HCT116 (cell line): ENCODE measurements around the gene SLC6A8. TPM values are rescaled to one million over a fixed set of nuclear protein-coding genes. Genes with fewer than 3 reads are reported as not detected.
A peak's percentile ranks its signal among the peaks of the same experiment; 100 is the strongest.

Experiments used
- ATAC-seq: fragments of 200-7000 bp; cut with Tn5 transposase; 2 replicates; pipeline ENCODE4 v1.9.1; 2020; ENCODE audit warnings: mild to moderate bottlenecking, moderate library complexity
- BruUV-seq: library from RNA; stranded (reverse); fragments of 400-500 nt; replicated peaks from 2 replicates; lab custom pipeline; 2021; lab: Mats Ljungman, UMichigan
- CTCF ChIA-PET: fragments of 300-600 bp; sonication (Branson Sonifier 250); formaldehyde crosslinking; loops from one replicate; lab custom pipeline; 2021; ENCODE audit warnings: antibody characterized with exemption; lab: Charles Lee
- POLR2A ChIA-PET: fragments of 300-600, 350-600 bp; sonication (Branson Sonifier 250); formaldehyde crosslinking; loops from one replicate; lab custom pipeline; 2021; ENCODE audit warnings: antibody characterized with exemption; lab: Charles Lee
- RAD21 ChIA-PET, 2 experiments: fragments of 300-600 bp; sonication (Branson Sonifier 250); formaldehyde crosslinking; loops; one replicate each; lab custom pipeline; 2023; ENCODE audit warnings: low total read pairs in 2 of 2; ENCODE audit not compliant: uncharacterized antibody in 2 of 2, unreplicated experiment in 2 of 2, low non-redundant PET in 1 of 2; lab: Charles Lee
- DNase-seq: peaks from one replicate; pipeline ENCODE4 v3.0.0-alpha.2; 2010; ENCODE audit warnings: low read depth, low spot score
- H2AFZ ChIP-seq: fragments of 200-600 bp; shearing (Covaris generic), sonication (generic); 2 replicates; pipeline ENCODE4 v1.6.1; 2017; ENCODE audit warnings: low read depth, mixed run types, mixed read lengths, antibody characterized with exemption, low read length; ENCODE audit not compliant: poor library complexity, severe bottlenecking
- H3K27ac ChIP-seq: 2 replicates; pipeline ENCODE4 v1.5.1; 2012; ENCODE audit warnings: low read depth, low read length
- H3K27me3 ChIP-seq: fragments of 200-600 bp; sonication (generic); 2 replicates; pipeline ENCODE4 v1.6.1; 2016; ENCODE audit warnings: mixed run types, low read length, mixed read lengths; ENCODE audit not compliant: insufficient read depth
- H3K36me3 ChIP-seq, 2 experiments: fragments of 200-500 bp in 1 of 2; fragments of 200-600 bp in 1 of 2; sonication (Bioruptor generic) in 1 of 2; sonication (generic) in 1 of 2; 2 replicates each; pipeline versions ENCODE4 v1.5.1 to v1.6.1; 2014 to 2016; ENCODE audit warnings: low read length in 2 of 2, inconsistent platforms in 1 of 2, mixed read lengths in 1 of 2, mixed run types in 1 of 2; ENCODE audit not compliant: insufficient read depth in 2 of 2, control insufficient read depth in 1 of 2
- H3K4me1 ChIP-seq, 2 experiments: fragments of 200-600 bp in 1 of 2; sonication (generic) in 1 of 2; 2 replicates each; pipeline versions ENCODE4 v1.5.1 to v1.6.1; 2012 to 2017; ENCODE audit warnings: low read length in 2 of 2, inconsistent platforms in 1 of 2, mild to moderate bottlenecking in 1 of 2, mixed read lengths in 1 of 2, mixed run types in 1 of 2, moderate library complexity in 1 of 2; ENCODE audit not compliant: insufficient read depth in 2 of 2, control insufficient read depth in 1 of 2
- H3K4me2 ChIP-seq: fragments of 200-600 bp; sonication (generic); 2 replicates; pipeline ENCODE4 v1.6.1; 2017; ENCODE audit warnings: mixed run types, low read length, mixed read lengths
- H3K4me3 ChIP-seq, 2 experiments: fragments of 200-600 bp in 1 of 2; sonication (generic) in 1 of 2; replicated peaks in 1 of 2; 2 replicates each; pipeline ENCODE4 v1.5.1; 2011 to 2016; ENCODE audit warnings: low read length in 2 of 2, control low read depth in 1 of 2, low read depth in 1 of 2, mild to moderate bottlenecking in 1 of 2, mixed read lengths in 1 of 2, mixed run types in 1 of 2
- H3K79me2 ChIP-seq: fragments of 200-600 bp; sonication (generic); 2 replicates; pipeline ENCODE4 v1.6.1; 2017; ENCODE audit warnings: mild to moderate bottlenecking, mixed run types, low read length, moderate library complexity, mixed read lengths; ENCODE audit not compliant: insufficient read depth
- H3K9ac ChIP-seq: fragments of 200-600 bp; sonication (generic); 2 replicates; pipeline ENCODE4 v1.6.1; 2016; ENCODE audit warnings: low read length, mixed read lengths
- H3K9me2 ChIP-seq: fragments of 200-600 bp; sonication (generic), shearing (Covaris generic); 2 replicates; pipeline ENCODE4 v1.6.1; 2017; ENCODE audit warnings: mixed run types, mild to moderate bottlenecking, moderate library complexity; ENCODE audit not compliant: insufficient read depth
- H3K9me3 ChIP-seq, 2 experiments: fragments of 200-500 bp in 1 of 2; fragments of 200-600 bp in 1 of 2; sonication (Bioruptor generic) in 1 of 2; sonication (generic) in 1 of 2; 2 replicates each; pipeline ENCODE4 v1.6.1; 2014 to 2017; ENCODE audit warnings: low read length in 2 of 2, mixed read lengths in 2 of 2, inconsistent platforms in 1 of 2, low read depth in 1 of 2, mild to moderate bottlenecking in 1 of 2, mixed run types in 1 of 2, moderate library complexity in 1 of 2; ENCODE audit not compliant: control insufficient read depth in 1 of 2, insufficient read depth in 1 of 2
- H4K20me1 ChIP-seq: fragments of 200-600 bp; sonication (generic), shearing (Covaris generic); 2 replicates; pipeline ENCODE4 v1.6.1; 2017; ENCODE audit warnings: mixed run types, mild to moderate bottlenecking, moderate library complexity; ENCODE audit not compliant: insufficient read depth
- CBX3 ChIP-seq: IDR thresholded peaks from 2 replicates; pipeline ENCODE4 v1.6.1; 2012; ENCODE audit warnings: low read depth
- CEBPB ChIP-seq: IDR thresholded peaks from 2 replicates; pipeline ENCODE4 v1.6.1; 2012; ENCODE audit warnings: low read depth
- EZH2 ChIP-seq: fragments of 200-600 bp; sonication (generic); IDR thresholded peaks from 2 replicates; pipeline ENCODE4 v1.6.1; 2017; ENCODE audit warnings: antibody characterized with exemption, mixed run types
- EZH2phosphoT487 ChIP-seq: fragments of 200-600 bp; IDR thresholded peaks from 2 replicates; pipeline ENCODE4 v1.6.1; 2018; ENCODE audit warnings: antibody characterized with exemption, borderline replicate concordance
- POLR2AphosphoS5 ChIP-seq: IDR thresholded peaks from 2 replicates; pipeline ENCODE4 v1.6.1; 2011; ENCODE audit warnings: mild to moderate bottlenecking, low read depth, low read length, moderate library complexity
- TCF7L2 ChIP-seq: IDR thresholded peaks from 2 replicates; pipeline ENCODE4 v1.7.0; 2011; ENCODE audit warnings: borderline replicate concordance, inconsistent platforms; ENCODE audit not compliant: insufficient read depth, insufficient read length; ENCODE audit errors: extremely low read depth
- YY1 ChIP-seq: IDR thresholded peaks from 2 replicates; pipeline ENCODE4 v1.6.1; 2011; ENCODE audit warnings: low read length, low read depth, moderate library complexity, mild to moderate bottlenecking; ENCODE audit not compliant: insufficient replicate concordance; ENCODE audit errors: extremely low read depth
- ZFX ChIP-seq: fragments of 450-650 bp; IDR thresholded peaks from 2 replicates; pipeline ENCODE4 v1.6.1; 2017
- ZNF274 ChIP-seq: fragments of 200-500 bp; sonication (Bioruptor generic); IDR thresholded peaks from 2 replicates; pipeline ENCODE4 v1.6.1; 2014; ENCODE audit warnings: mild to moderate bottlenecking, low read depth, low read length, inconsistent platforms
- intact Hi-C: fragments of 100-400 bp; cut with micrococcal nuclease; formaldehyde crosslinking; loops from 2 replicates; pipeline ENCODE4 v1.10.0; 2022
- total RNA-seq: library from RNA; stranded (reverse); gene quantifications from one replicate; pipeline ENCODE4 v1.2.1, GENCODE V29; 2021; ENCODE audit not compliant: unreplicated experiment
- TF ChIP-seq, protein P1 (sequence below): IDR thresholded peaks from 2 replicates; pipeline ENCODE4 v1.6.1; 2012; ENCODE audit warnings: low read depth
- TF ChIP-seq, protein P2 (sequence below): IDR thresholded peaks from 2 replicates; pipeline ENCODE4 v1.6.1; 2011; ENCODE audit warnings: mild to moderate bottlenecking, low read length, moderate library complexity; ENCODE audit not compliant: insufficient replicate concordance; ENCODE audit errors: extremely low read depth
- TF ChIP-seq, protein P3 (sequence below): IDR thresholded peaks from 2 replicates; pipeline ENCODE4 v1.6.1; 2012

Gene SLC6A8
- total RNA-seq, 1 experiment from 2014 or later: 101 TPM

DNA sequence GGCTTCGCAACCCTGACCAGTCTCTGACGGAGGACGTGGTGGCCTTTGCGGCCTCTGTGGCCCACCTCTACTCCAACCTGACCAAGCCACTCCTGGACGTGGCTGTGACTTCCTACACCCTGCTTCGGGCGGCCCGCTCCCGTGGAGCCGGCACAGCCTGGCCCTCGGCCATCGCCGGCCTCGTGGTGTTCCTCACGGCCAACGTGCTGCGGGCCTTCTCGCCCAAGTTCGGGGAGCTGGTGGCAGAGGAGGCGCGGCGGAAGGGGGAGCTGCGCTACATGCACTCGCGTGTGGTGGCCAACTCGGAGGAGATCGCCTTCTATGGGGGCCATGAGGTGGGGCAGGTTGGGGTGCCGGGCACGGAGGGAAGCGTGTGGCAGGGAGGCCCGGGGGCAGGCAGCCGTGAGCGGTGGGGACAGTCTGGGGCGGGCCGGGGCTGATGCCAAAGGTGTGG is 38.1 kb downstream of the SLC6A8 start (continued):
- TF ChIP-seq YY1 (no peak), ZNF274 (no peak), EZH2phosphoT487 (no peak), CEBPB (no peak)
- TF ChIP-seq, protein P1, sequence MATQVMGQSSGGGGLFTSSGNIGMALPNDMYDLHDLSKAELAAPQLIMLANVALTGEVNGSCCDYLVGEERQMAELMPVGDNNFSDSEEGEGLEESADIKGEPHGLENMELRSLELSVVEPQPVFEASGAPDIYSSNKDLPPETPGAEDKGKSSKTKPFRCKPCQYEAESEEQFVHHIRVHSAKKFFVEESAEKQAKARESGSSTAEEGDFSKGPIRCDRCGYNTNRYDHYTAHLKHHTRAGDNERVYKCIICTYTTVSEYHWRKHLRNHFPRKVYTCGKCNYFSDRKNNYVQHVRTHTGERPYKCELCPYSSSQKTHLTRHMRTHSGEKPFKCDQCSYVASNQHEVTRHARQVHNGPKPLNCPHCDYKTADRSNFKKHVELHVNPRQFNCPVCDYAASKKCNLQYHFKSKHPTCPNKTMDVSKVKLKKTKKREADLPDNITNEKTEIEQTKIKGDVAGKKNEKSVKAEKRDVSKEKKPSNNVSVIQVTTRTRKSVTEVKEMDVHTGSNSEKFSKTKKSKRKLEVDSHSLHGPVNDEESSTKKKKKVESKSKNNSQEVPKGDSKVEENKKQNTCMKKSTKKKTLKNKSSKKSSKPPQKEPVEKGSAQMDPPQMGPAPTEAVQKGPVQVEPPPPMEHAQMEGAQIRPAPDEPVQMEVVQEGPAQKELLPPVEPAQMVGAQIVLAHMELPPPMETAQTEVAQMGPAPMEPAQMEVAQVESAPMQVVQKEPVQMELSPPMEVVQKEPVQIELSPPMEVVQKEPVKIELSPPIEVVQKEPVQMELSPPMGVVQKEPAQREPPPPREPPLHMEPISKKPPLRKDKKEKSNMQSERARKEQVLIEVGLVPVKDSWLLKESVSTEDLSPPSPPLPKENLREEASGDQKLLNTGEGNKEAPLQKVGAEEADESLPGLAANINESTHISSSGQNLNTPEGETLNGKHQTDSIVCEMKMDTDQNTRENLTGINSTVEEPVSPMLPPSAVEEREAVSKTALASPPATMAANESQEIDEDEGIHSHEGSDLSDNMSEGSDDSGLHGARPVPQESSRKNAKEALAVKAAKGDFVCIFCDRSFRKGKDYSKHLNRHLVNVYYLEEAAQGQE: no peak

DNA sequence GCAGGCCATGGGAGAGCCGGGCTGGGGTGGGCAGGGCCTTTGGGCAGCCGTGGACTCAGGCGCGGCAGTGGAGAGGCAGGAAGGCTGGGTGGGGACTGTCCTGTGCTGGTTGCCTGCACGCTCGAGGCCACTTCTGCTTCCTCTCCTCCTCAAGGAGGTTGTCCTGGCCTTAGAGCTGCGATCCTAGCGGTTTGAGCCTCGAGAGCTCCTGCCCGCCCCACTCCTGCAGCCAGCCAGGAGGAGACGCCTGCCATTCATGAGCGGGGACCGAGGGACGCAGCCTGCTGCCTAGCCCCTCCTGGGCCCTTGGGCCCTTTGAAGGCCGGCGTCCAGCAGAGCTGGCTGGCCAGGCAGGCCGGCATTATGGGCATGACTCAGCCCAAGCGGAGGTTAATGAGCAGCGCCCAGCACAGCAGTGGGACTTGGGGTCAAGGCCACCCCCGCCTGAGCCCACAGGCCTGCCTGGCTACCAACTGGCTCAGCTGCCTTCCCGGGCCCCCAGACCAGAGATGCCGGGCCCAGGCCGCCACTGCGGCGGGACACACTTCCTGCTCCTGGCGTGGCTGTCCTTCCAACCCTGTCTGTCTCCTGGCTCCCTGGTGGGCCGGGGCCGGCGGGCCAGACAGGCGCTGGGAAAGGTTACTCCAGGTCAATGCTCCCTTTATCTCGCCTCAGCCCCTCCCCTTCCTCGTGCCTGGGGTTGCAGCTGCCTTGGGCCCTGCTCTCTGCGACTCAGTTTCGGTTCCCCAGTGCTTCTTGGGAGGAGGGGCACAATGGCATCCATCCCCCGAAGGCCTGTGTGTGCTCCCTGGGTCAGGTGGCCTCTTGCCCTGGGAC is 38.8 kb downstream of the SLC6A8 start:
- Histone ChIP-seq H3K4me2 (peak overlapping the region; percentile 69), H3K9me3 (no peaks in the 10 kb centered on the region), H3K9ac (peak overlapping the region; percentile 51), H4K20me1 (no peaks in the 10 kb centered on the region), H3K27ac (peak overlapping the region; percentile 85), H3K4me1 (peaks cover 39 to 45% of the 10 kb centered on the region in 2 experiments), H3K79me2 (peaks cover 25% of the 10 kb centered on the region), H3K9me2 (no peaks in the 10 kb centered on the region), H2AFZ (no peak overlapping the region), H3K4me3 (peak overlapping the region; percentile 11 to 28; a peak in 2 of 4 replicates)
- intact Hi-C loops: no loop called here
- no TSS peak for BruUV-seq
- POLR2A ChIA-PET: no interaction called here
- CTCF ChIA-PET: no interaction called here
- no peak for DNase-seq
- no peak for TF ChIP-seq ZFX
- TF ChIP-seq, protein P2, sequence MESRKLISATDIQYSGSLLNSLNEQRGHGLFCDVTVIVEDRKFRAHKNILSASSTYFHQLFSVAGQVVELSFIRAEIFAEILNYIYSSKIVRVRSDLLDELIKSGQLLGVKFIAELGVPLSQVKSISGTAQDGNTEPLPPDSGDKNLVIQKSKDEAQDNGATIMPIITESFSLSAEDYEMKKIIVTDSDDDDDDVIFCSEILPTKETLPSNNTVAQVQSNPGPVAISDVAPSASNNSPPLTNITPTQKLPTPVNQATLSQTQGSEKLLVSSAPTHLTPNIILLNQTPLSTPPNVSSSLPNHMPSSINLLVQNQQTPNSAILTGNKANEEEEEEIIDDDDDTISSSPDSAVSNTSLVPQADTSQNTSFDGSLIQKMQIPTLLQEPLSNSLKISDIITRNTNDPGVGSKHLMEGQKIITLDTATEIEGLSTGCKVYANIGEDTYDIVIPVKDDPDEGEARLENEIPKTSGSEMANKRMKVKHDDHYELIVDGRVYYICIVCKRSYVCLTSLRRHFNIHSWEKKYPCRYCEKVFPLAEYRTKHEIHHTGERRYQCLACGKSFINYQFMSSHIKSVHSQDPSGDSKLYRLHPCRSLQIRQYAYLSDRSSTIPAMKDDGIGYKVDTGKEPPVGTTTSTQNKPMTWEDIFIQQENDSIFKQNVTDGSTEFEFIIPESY: no peak
- TF ChIP-seq TCF7L2: no peak
- TF ChIP-seq CBX3: no peak
- no peak for TF ChIP-seq EZH2
- TF ChIP-seq, protein P3, sequence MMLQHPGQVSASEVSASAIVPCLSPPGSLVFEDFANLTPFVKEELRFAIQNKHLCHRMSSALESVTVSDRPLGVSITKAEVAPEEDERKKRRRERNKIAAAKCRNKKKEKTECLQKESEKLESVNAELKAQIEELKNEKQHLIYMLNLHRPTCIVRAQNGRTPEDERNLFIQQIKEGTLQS: no peak
- TF ChIP-seq POLR2AphosphoS5: no peak
- TF ChIP-seq, all 23 proteins: peak for 0
- RAD21 ChIA-PET: no interaction called here
- peak; percentile 12 for ATAC-seq
- H3K27me3 ChIP-seq: no peaks in the 10 kb centered on the region
- H3K36me3 ChIP-seq: peaks cover 4 to 6% of the 10 kb centered on the region in 2 experiments; a peak in 2 of 4 replicates
